CD4-positive, alpha-beta T cell treated with Interferon alpha-2 for 1 hour (primary cell): ENCODE data around the gene FLNC.

Experiments used
- DNase-seq, 2 donors: peaks; one replicate each; pipeline ENCODE4 v3.0.0-alpha.2; 2020 to 2022

Gene FLNC

GRCh38 chr7:128879939-128880746 lies 49.9 kb downstream of the FLNC start:
- no peak for DNase-seq

GRCh38 chr7:128880791-128881457 lies 50.7 kb downstream of the FLNC start:
- DNase-seq, result no peak

GRCh38 chr7:128881458-128882125 lies 51.4 kb downstream of the FLNC start:
- DNase-seq, result no peak

- no peak for DNase-seq
These were observed 51.9 kb downstream of the FLNC start for GRCh38 chr7:128882134-128882533.

GRCh38 chr7:128883622-128884448 lies 53.6 kb downstream of the FLNC start:
- peak; percentile 76 to 85 for DNase-seq

- DNase-seq, result no peak
These were observed 54.6 kb downstream of the FLNC start for GRCh38 chr7:128884561-128885369.

- DNase-seq, result no peak
These were observed 55.4 kb downstream of the FLNC start for GRCh38 chr7:128885370-128886187.

GRCh38 chr7:128886391-128887168 lies 56.4 kb downstream of the FLNC start:
- DNase-seq, result no peak

GRCh38 chr7:128887169-128888038 lies 57.2 kb downstream of the FLNC start:
- DNase-seq, result no peak

- DNase-seq, result no peak
These were observed 58.0 kb downstream of the FLNC start for GRCh38 chr7:128888039-128888755.

- DNase-seq, result no peak
These were observed 58.5 kb downstream of the FLNC start for GRCh38 chr7:128888756-128889095.

GRCh38 chr7:128889121-128889520 lies 58.9 kb downstream of the FLNC start:
- DNase-seq, result no peak

GRCh38 chr7:128890306-128891109 lies 60.3 kb downstream of the FLNC start:
- no peak for DNase-seq

GRCh38 chr7:128891110-128891941 lies 61.1 kb downstream of the FLNC start:
- peak in 1 of 2 donors; percentile 15 for DNase-seq

- DNase-seq, result no peak
These were observed 61.7 kb downstream of the FLNC start for GRCh38 chr7:128891942-128892269.

- DNase-seq, result no peak
These were observed 62.5 kb downstream of the FLNC start for GRCh38 chr7:128892521-128893250.
